SH-SY5Y (cell line): Measurements from ENCODE around the gene GPBP1.

Source experiments
- GATA2 ChIP-seq: IDR thresholded peaks from 2 replicates; pipeline ENCODE4 v1.6.1; 2011; ENCODE audit warnings: mild to moderate bottlenecking, low read depth, low read length
- GATA3 ChIP-seq: IDR thresholded peaks from 2 replicates; pipeline ENCODE4 v1.6.1; 2011; ENCODE audit warnings: low read depth, mild to moderate bottlenecking, low read length, moderate library complexity

The GPBP1 gene

DNA sequence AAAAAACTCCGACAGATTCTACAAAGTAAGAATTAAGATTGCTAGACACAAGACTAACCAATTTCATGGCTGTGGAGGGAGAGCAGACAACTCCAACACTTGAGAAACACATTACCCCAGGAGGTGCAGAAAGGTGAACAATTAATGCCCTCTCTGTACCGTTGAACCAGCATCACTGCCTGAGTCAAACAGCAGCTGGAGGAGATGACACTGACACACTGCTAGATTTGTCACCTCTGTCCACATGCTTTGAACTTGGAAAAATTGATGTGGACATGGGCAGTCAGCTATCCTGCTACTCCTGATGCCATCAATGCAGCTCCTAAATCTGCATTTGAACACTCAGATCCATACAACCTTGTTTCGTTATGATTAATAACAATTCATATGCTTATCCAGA lies 51.7 kb downstream of the GPBP1 start:
- TF ChIP-seq GATA3 (no peak), GATA2 (no peak)

GRCh38 chr5:57229313-57229712 lies 55.5 kb downstream of the GPBP1 start:
- TF ChIP-seq GATA3 (no peak), GATA2 (no peak)

GRCh38 chr5:57231607-57232006 lies 57.7 kb downstream of the GPBP1 start:
- TF ChIP-seq GATA3 (no peak), GATA2 (no peak)

- TF ChIP-seq GATA3 (no peak), GATA2 (no peak)
Observed at GRCh38 chr5:57232293-57233033, 58.6 kb downstream of the GPBP1 start.

- TF ChIP-seq GATA2 (no peak), GATA3 (no peak)
Observed at GRCh38 chr5:57243286-57244137, 69.7 kb downstream of the GPBP1 start.

- no peak for TF ChIP-seq GATA3
- no peak for TF ChIP-seq GATA2
Observed at GRCh38 chr5:57244331-57244730, 70.5 kb downstream of the GPBP1 start.

DNA sequence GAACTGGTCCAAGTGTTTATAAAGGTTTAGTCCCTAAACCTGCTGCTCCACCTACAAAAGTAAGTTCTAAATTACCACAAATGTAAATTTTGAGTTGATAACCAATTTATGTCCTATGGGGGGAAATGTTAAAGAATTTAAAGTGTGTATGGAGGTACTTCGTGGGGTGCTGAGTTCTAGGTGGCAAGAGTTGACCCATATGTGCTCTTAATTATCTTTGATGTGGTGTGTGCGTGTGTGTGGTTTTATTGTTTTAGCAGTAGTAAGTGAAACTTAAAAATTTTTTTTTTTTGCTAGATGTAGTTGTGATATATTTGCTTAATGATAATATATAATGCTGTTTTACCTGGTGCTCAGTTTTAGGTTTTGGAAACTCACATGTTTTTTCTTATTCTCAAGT lies 72.6 kb downstream of the GPBP1 start:
- no peak for TF ChIP-seq GATA2
- TF ChIP-seq GATA3, result no peak

DNA sequence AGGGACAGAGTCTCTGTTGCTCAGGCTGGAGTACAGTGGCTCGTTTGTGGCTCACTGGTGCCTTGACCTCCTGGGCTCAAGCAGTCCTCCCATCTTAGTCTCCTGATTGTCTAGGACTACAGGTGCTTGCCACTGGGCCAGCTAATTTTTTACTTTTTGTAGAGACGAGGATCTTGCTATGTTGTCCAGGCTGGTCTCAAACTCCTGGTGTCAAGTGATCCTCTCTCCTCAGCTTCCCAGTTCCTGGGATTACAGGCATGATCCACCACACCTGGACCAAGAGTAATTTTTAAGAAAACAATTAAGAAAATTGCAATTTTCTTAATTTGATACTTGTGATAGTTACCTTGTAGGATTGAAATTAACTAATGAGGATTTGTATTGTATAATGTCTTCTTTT lies 73.9 kb downstream of the GPBP1 start:
- TF ChIP-seq GATA2 (no peak), GATA3 (no peak)

DNA sequence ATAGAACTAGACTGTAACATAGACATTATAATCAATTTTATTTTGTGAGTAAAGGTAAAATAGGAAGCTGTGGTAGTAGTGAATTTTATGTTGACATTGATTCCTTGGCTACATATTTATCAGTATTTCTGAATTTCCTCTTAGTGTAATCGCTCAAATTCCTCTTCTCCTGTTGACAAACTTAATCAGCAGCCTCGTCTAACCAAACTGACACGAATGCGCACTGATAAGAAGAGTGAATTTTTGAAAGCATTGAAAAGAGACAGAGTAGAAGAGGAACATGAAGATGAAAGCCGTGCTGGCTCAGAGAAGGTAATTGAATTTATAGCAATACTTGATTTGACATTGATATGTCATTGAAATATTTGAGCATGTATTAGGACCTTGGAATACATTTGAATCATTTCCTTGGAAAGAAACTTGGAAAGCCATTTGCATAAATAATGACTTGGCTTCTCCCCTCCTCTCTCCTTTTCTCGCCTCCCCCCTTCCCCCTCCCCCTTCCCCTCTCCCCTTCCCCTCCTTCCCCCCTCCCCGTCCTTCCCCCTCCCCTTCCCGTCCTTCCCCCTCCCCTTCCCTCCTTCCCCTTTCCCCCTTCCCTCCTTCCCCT lies 75.5 kb downstream of the GPBP1 start:
- TF ChIP-seq GATA3 (no peak), GATA2 (no peak)

DNA sequence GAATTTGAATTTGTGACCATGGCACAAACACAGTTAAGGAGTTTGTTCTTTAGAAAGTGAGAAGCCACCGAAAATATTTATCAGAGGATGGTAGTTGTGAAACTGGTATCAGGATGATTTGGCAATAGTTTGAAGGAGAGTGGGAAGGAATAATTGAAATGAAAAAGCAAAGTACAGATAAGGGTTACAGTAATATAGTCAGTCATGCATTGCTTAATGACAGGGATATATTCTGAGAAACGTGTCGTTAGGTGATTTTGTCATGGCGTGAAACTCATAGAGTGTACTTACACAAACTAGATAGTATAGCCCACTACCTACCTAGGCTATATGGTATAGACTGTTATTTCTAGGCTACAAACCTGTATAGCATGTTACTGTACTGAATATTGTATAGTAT lies 84.2 kb downstream of the GPBP1 start:
- TF ChIP-seq GATA2 (no peak), GATA3 (no peak)

DNA sequence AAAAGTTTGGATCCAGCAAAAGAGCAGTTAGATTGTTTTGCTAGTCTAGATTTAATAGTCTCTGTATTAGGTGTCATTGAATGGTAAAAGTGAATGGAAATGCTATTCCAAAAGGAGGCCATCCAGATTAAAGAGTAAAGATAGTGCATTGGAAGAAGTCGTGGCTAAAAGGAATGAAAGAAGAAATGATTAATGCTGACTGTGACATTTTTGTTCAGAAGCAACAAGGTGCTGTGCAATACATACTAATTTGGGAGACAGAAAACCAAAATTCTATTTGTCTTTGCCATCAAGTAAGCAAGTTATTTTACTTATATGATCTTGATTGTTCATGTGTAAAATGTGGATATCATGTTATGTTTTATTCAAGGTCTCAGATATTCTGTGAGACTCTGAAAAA lies 85.1 kb downstream of the GPBP1 start:
- no peak for TF ChIP-seq GATA3
- no peak for TF ChIP-seq GATA2

DNA sequence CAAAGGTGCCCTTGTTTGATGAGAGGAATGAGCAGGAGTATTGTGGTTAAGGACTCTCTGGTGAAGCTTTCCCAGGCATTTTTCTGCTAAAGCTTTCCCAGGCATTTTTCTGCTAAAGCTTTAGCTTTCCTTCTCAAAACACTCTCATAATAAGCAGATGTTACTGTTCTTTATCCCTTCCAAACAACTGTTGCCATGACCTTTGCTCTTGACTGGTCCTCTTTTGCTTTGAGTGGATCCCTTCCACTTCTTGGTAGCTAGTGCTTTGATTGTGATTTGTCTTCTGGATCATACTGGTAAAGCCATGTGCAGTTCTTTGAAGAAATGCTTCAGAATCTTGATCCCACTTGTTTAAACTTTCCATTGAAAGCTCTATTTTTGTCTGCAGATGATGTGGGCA lies 85.8 kb downstream of the GPBP1 start:
- TF ChIP-seq GATA3, result no peak

GRCh38 chr5:57262541-57262940 lies 88.7 kb downstream of the GPBP1 start:
- TF ChIP-seq GATA2 (no peak), GATA3 (no peak)

- TF ChIP-seq GATA3, result no peak
- TF ChIP-seq GATA2, result no peak
Observed at GRCh38 chr5:57267805-57268204, 93.9 kb downstream of the GPBP1 start.

GRCh38 chr5:57276353-57276752 lies 102.5 kb downstream of the GPBP1 start:
- TF ChIP-seq GATA3 (no peak), GATA2 (no peak)

- no peak for TF ChIP-seq GATA2
- TF ChIP-seq GATA3, result no peak
Observed at GRCh38 chr5:57277085-57277484, 103.2 kb downstream of the GPBP1 start.
